Spleen (tissue), 11 donors: ENCODE data around the gene C3orf38. TPM values are rescaled to one million over a fixed set of nuclear protein-coding genes. Genes with fewer than 3 reads are reported as not detected.

Experiments used
- DNase-seq: peaks from one replicate; pipeline ENCODE4 v3.0.0-alpha.2; 2020
- H3K27ac ChIP-seq, 8 donors: fragments of 200-600 bp; sonication (generic) in 7 of 8; 1 replicate in 4 of 8; 2 replicates in 4 of 8; pipeline versions ENCODE4 v1.5.0 to v1.8.0; 2016 to 2021; ENCODE audit warnings: inconsistent platforms in 4 of 8, mild to moderate bottlenecking in 4 of 8, moderate library complexity in 1 of 8
- H3K27me3 ChIP-seq, 7 donors: fragments of 200-600 bp; sonication (generic) in 6 of 7; replicated peaks in 1 of 7; 1 replicate in 4 of 7; 2 replicates in 3 of 7; pipeline versions ENCODE4 v1.5.0 to v1.8.0; 2016 to 2021; ENCODE audit warnings: inconsistent platforms in 3 of 7, mild to moderate bottlenecking in 1 of 7
- H3K36me3 ChIP-seq, 6 donors: fragments of 200-600 bp; sonication (generic) in 5 of 6; 1 replicate in 4 of 6; 2 replicates in 2 of 6; pipeline versions ENCODE4 v1.5.0 to v1.8.0; 2016 to 2021; ENCODE audit warnings: inconsistent platforms in 2 of 6
- H3K4me1 ChIP-seq, 6 donors: fragments of 200-600 bp; sonication (generic) in 5 of 6; 1 replicate in 3 of 6; 2 replicates in 3 of 6; pipeline versions ENCODE4 v1.5.0 to v1.8.0; 2016 to 2021; ENCODE audit warnings: inconsistent platforms in 3 of 6
- H3K4me3 ChIP-seq, 8 donors: fragments of 200-600 bp; sonication (generic) in 7 of 8; 1 replicate in 4 of 8; 2 replicates in 4 of 8; pipeline versions ENCODE4 v1.5.0 to v1.8.0; 2016 to 2021; ENCODE audit warnings: inconsistent platforms in 4 of 8, mild to moderate bottlenecking in 4 of 8, moderate library complexity in 2 of 8
- H3K9me3 ChIP-seq, 8 donors: fragments of 200-600 bp; sonication (generic) in 7 of 8; 1 replicate in 4 of 8; 2 replicates in 4 of 8; pipeline versions ENCODE4 v1.5.0 to v1.8.0; 2016 to 2021; ENCODE audit warnings: inconsistent platforms in 4 of 8
- CTCF ChIP-seq, 11 experiments: fragments of 200-600 bp in 7 of 11; fragments of 450-650 bp in 4 of 11; sonication (generic) in 4 of 11; IDR thresholded peaks in 8 of 11; conservative IDR thresholded peaks in 3 of 11; 1 replicate in 7 of 11; 2 replicates in 4 of 11; pipeline versions ENCODE4 v1.4.0 to v1.8.0; 2016 to 2021; ENCODE audit warnings: antibody characterized with exemption in 11 of 11, inconsistent platforms in 4 of 11, mild to moderate bottlenecking in 1 of 11
- POLR2A ChIP-seq, 3 donors: fragments of 450-650 bp; IDR thresholded peaks; one replicate each; pipeline ENCODE4 v1.5.1; 2017; ENCODE audit warnings: antibody characterized with exemption in 3 of 3, mild to moderate bottlenecking in 1 of 3
- POLR2AphosphoS5 ChIP-seq, 3 donors: sonication (generic); formaldehyde crosslinking; IDR thresholded peaks; one replicate each; pipeline ENCODE4 v1.5.1; 2017; ENCODE audit warnings: antibody characterized with exemption in 3 of 3
- WGBS, 5 donors: extraction: QIAGEN DNeasy Blood & Tissue Kit in 3 of 5; methylation state at CpG; one replicate each; pipeline versions ENCODE4 v1.1.5 to v1.1.7; 2013 to 2018; 5-methylcytosine and 5-hydroxymethylcytosine counted together
- intact Hi-C: fragments of 100-400 bp; cut with DNase I; formaldehyde crosslinking; loops from one replicate; pipeline ENCODE4 v1.15.0; 2023; ENCODE audit warnings: low total_unique reads
- polyA plus RNA-seq, 3 donors: library from polyadenylated mRNA; stranded (reverse); fragments of 200-250 nt; gene quantifications; one replicate each; pipeline ENCODE4 v1.2.1, GENCODE V29; 2013
- total RNA-seq, 7 donors: library from RNA; depleted of rRNA in 3 of 7; stranded (reverse); fragments of >200 nt in 3 of 7; fragmentation: NEBNext Ultra II Directional in 4 of 7; extraction: Animal tissue kit (Norgen Biotek cat#: 25700) in 4 of 7; gene quantifications; one replicate each; pipeline versions ENCODE4 v1.1.0 to v1.2.1, GENCODE V29; 2016 to 2021
- donor health status: healthy with polysubstance abuse.
- donor health status: DM: no; HTN: no; CAD: no; lungs with moderate emphysema.
- donor health status: DM: no; HTN: no; CAD: no.
- donor health status: Bipolar disorder and iron deficiency.
- donor health status: healthy.
- donor health status: DM: no; HTN: no; CAD: no.
- donor health status: DM: yes; HTN: yes; CAD: no.

The C3orf38 gene
- total and polyA plus RNA-seq, 10 donors = 8.1 to 41.2 (median 32.0) TPM

GRCh38 chr3:88137836-88138235, 11.9 kb upstream of the C3orf38 start:
- Histone ChIP-seq H3K4me1 (no peaks in the 10 kb centered on the region), H3K27ac (no peak overlapping the region), H3K36me3 (peaks cover 0 to 96% (median 14%) of the 10 kb centered on the region in 6 donors), H3K27me3 (no peaks in the 10 kb centered on the region), H3K4me3 (no peak overlapping the region), H3K9me3 (no peaks in the 10 kb centered on the region)
- DNase-seq = no peak
- TF ChIP-seq POLR2AphosphoS5 (IDR thresholded peaks at IDR 0.05) (no peak), POLR2A (IDR thresholded peaks at IDR 0.05) (no peak), CTCF (IDR thresholded peaks at IDR 0.05 in 8 of 11, conservative IDR thresholded peaks at IDR 0.05 in 3 of 11) (no peak)
- 88 to 98% (median 91%) methylated on average over 1 of the region's 1 CpG for WGBS, 5 donors
- intact Hi-C loops = no loop called here

- Histone ChIP-seq H3K9me3 (no peaks in the 10 kb centered on the region), H3K27me3 (no peaks in the 10 kb centered on the region), H3K4me1 (no peaks in the 10 kb centered on the region), H3K27ac (no peak overlapping the region), H3K36me3 (peaks cover 0 to 59% (median 8%) of the 10 kb centered on the region in 6 donors), H3K4me3 (no peak overlapping the region)
- intact Hi-C loops = no loop called here
- no peak for DNase-seq
- 61 to 77% (median 73%) methylated on average over 4 of the region's 4 CpGs for WGBS, 5 donors
- no peak for TF ChIP-seq POLR2A (IDR thresholded peaks at IDR 0.05)
- TF ChIP-seq CTCF (IDR thresholded peaks at IDR 0.05 in 8 of 11, conservative IDR thresholded peaks at IDR 0.05 in 3 of 11) = no peak
- TF ChIP-seq POLR2AphosphoS5 (IDR thresholded peaks at IDR 0.05) = no peak
Observed at GRCh38 chr3:88141458-88142083, 8.2 kb upstream of the C3orf38 start.

GRCh38 chr3:88142094-88142624, 7.6 kb upstream of the C3orf38 start:
- no peak for TF ChIP-seq POLR2AphosphoS5 (IDR thresholded peaks at IDR 0.05)
- TF ChIP-seq CTCF (IDR thresholded peaks at IDR 0.05 in 8 of 11, conservative IDR thresholded peaks at IDR 0.05 in 3 of 11) = no peak
- TF ChIP-seq POLR2A (IDR thresholded peaks at IDR 0.05) = no peak
- no peaks in the 10 kb centered on the region for H3K9me3 ChIP-seq
- WGBS, 5 donors = 58 to 79% (median 73%) methylated on average over 3 of the region's 3 CpGs
- H3K4me3 ChIP-seq = no peak overlapping the region
- intact Hi-C loops = no loop called here
- H3K27me3 ChIP-seq = no peaks in the 10 kb centered on the region
- no peak overlapping the region for H3K27ac ChIP-seq
- peaks cover 0 to 53% (median 7%) of the 10 kb centered on the region in 6 donors for H3K36me3 ChIP-seq
- H3K4me1 ChIP-seq = peaks cover 0 to 1% (median 0%) of the 10 kb centered on the region in 6 donors
- no peak for DNase-seq

GRCh38 chr3:88147261-88147660, 2.5 kb upstream of the C3orf38 start:
- intact Hi-C loops = no loop called here

More at GRCh38 chr3:88147261-88147660, 2.5 kb upstream of the C3orf38 start:
- Histone ChIP-seq H3K4me1 (peaks cover 14 to 41% (median 27%) of the 10 kb centered on the region in 6 donors), H3K36me3 (peaks cover 0 to 2% (median 0%) of the 10 kb centered on the region in 6 donors), H3K9me3 (no peaks in the 10 kb centered on the region), H3K27ac (no peak overlapping the region), H3K27me3 (no peaks in the 10 kb centered on the region), H3K4me3 (no peak overlapping the region)
- DNase-seq = no peak
- no peak for TF ChIP-seq CTCF (IDR thresholded peaks at IDR 0.05 in 8 of 11, conservative IDR thresholded peaks at IDR 0.05 in 3 of 11)
- no peak for TF ChIP-seq POLR2AphosphoS5 (IDR thresholded peaks at IDR 0.05)
- TF ChIP-seq POLR2A (IDR thresholded peaks at IDR 0.05) = no peak
